OCI-LY3 (cell line): ENCODE data around the gene TAC4.

Experiments used
- H2AFZ ChIP-seq: fragments of 200-600, 300-600 bp; shearing (Covaris generic); 2 replicates; pipeline ENCODE4 v1.6.0; 2014; ENCODE audit warnings: antibody characterized with exemption, low read depth, low read length
- H3K27ac ChIP-seq: fragments of 200-600, 300-600 bp; sonication (generic); 2 replicates; pipeline ENCODE4 v1.5.1; 2014; ENCODE audit warnings: mild to moderate bottlenecking, low read length, moderate library complexity, mixed read lengths
- H3K27me3 ChIP-seq: fragments of 200-600, 300-600 bp; sonication (generic); 2 replicates; pipeline ENCODE4 v1.6.1; 2014; ENCODE audit warnings: low read depth, low read length, mixed read lengths
- H3K36me3 ChIP-seq: fragments of 200-600, 300-600 bp; sonication (generic); replicated peaks from 2 replicates; pipeline ENCODE3; 2014; ENCODE audit warnings: low read depth, low read length, mixed read lengths
- H3K4me1 ChIP-seq: fragments of 300-600, 200-600 bp; sonication (generic); 2 replicates; pipeline ENCODE4 v1.6.1; 2014; ENCODE audit warnings: low read length, mixed read lengths
- H3K4me2 ChIP-seq: fragments of 200-600, 300-600 bp; sonication (generic); 2 replicates; pipeline ENCODE4 v1.6.1; 2014; ENCODE audit warnings: low read length, mixed read lengths
- H3K4me3 ChIP-seq: fragments of 300-600, 200-600 bp; sonication (generic); 2 replicates; pipeline ENCODE4 v1.5.1; 2014; ENCODE audit warnings: antibody characterized with exemption, mild to moderate bottlenecking, low read length, moderate library complexity
- H3K79me2 ChIP-seq: fragments of 300-600, 200-600 bp; shearing (Covaris generic); 2 replicates; pipeline ENCODE4 v1.6.1; 2014; ENCODE audit warnings: mild to moderate bottlenecking, low read length, mixed read lengths
- H3K9ac ChIP-seq: fragments of 300-600, 200-600 bp; shearing (Covaris generic); 2 replicates; pipeline ENCODE4 v1.6.0; 2014; ENCODE audit warnings: mild to moderate bottlenecking, low read length, moderate library complexity
- H3K9me3 ChIP-seq: fragments of 200-600, 300-600 bp; shearing (Covaris generic); 2 replicates; pipeline ENCODE4 v1.6.1; 2014; ENCODE audit warnings: low read length, mixed read lengths; ENCODE audit not compliant: insufficient read depth
- H4K20me1 ChIP-seq: fragments of 200-600, 300-600 bp; sonication (generic); 2 replicates; pipeline ENCODE4 v1.6.1; 2016; ENCODE audit warnings: low read length, mixed read lengths; ENCODE audit not compliant: insufficient read depth
- CTCF ChIP-seq: fragments of 200-600, 300-600 bp; sonication (generic); IDR thresholded peaks from 2 replicates; pipeline ENCODE4 v1.5.1; 2014; ENCODE audit warnings: antibody characterized with exemption, low read length, low read depth
- EZH2phosphoT487 ChIP-seq: fragments of 200-600 bp; shearing (Covaris generic); IDR thresholded peaks from 2 replicates; pipeline ENCODE4 v1.6.1; 2018; ENCODE audit warnings: antibody characterized with exemption, mixed run types, low read depth

TAC4 gene

GRCh38 chr17:49861150-49861884, 13.4 kb upstream of the TAC4 start:
- no peak overlapping the region for H3K9ac ChIP-seq
- no peak overlapping the region for H3K27ac ChIP-seq
- H3K36me3 ChIP-seq = no peaks in the 10 kb centered on the region
- H4K20me1 ChIP-seq = no peaks in the 10 kb centered on the region
- no peaks in the 10 kb centered on the region for H3K9me3 ChIP-seq
- H2AFZ ChIP-seq = no peak overlapping the region
- no peaks in the 10 kb centered on the region for H3K4me1 ChIP-seq
- H3K27me3 ChIP-seq = no peaks in the 10 kb centered on the region
- no peak overlapping the region for H3K4me2 ChIP-seq
- H3K79me2 ChIP-seq = no peaks in the 10 kb centered on the region
- no peak overlapping the region for H3K4me3 ChIP-seq
- TF ChIP-seq CTCF (peak; percentile 96), EZH2phosphoT487 (no peak)

- H2AFZ ChIP-seq = no peak overlapping the region
- H4K20me1 ChIP-seq = no peaks in the 10 kb centered on the region
- no peak overlapping the region for H3K4me3 ChIP-seq
- no peaks in the 10 kb centered on the region for H3K4me1 ChIP-seq
- H3K27me3 ChIP-seq = no peaks in the 10 kb centered on the region
- no peaks in the 10 kb centered on the region for H3K36me3 ChIP-seq
- no peak overlapping the region for H3K27ac ChIP-seq
- TF ChIP-seq CTCF = no peak
- no peak for TF ChIP-seq EZH2phosphoT487
- no peak overlapping the region for H3K9ac ChIP-seq
- H3K9me3 ChIP-seq = no peaks in the 10 kb centered on the region
- H3K79me2 ChIP-seq = no peaks in the 10 kb centered on the region
- no peak overlapping the region for H3K4me2 ChIP-seq
Measured at GRCh38 chr17:49859991-49860953, 12.4 kb upstream of the TAC4 start.

- no peak overlapping the region for H2AFZ ChIP-seq
Measured at GRCh38 chr17:49858796-49859195, 10.9 kb upstream of the TAC4 start.

More at GRCh38 chr17:49858796-49859195, 10.9 kb upstream of the TAC4 start:
- no peaks in the 10 kb centered on the region for H3K36me3 ChIP-seq
- H3K4me3 ChIP-seq = no peak overlapping the region
- no peak overlapping the region for H3K27ac ChIP-seq
- H3K27me3 ChIP-seq = peaks cover 4% of the 10 kb centered on the region; the same call in 1 of the 2 replicates
- no peak overlapping the region for H3K9ac ChIP-seq
- no peaks in the 10 kb centered on the region for H4K20me1 ChIP-seq
- no peaks in the 10 kb centered on the region for H3K4me1 ChIP-seq
- no peak overlapping the region for H3K4me2 ChIP-seq
- H3K9me3 ChIP-seq = no peaks in the 10 kb centered on the region
- no peaks in the 10 kb centered on the region for H3K79me2 ChIP-seq
- no peak for TF ChIP-seq CTCF
- TF ChIP-seq EZH2phosphoT487 = no peak
